Measurements from ENCODE around the gene AMBN. TPM values are rescaled to one million over a fixed set of nuclear protein-coding genes. Genes with fewer than 3 reads are reported as not detected.

The AMBN gene
- total RNA-seq, 1 experiment from 2014 or later: not detected

DNA sequence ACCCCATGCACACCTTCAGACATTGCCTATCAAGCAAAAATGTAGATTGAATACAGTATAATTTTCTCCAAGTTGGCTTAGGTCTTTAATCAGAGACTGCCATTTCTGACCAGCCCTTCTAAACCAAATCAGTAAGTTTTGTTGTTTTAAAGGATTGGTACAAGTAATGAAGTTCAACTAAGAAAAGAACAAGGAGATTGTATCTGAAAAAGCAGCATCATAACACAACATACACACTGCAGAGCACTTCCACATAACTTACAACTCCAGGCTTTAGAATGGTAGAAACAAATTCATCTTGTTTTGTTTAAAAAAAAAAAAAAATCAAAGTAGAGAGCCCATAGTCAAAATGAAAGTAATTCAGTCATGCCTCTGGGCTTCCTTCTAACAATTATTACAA, 16.1 kb upstream of the AMBN start:
- BruUV-seq (replicated peaks): no TSS peak
- ATAC-seq (no peak), DNase-seq (ENCODE audit: low read depth, low spot score) (no peak)
- no peaks in the 10 kb centered on the region for H3K36me3 ChIP-seq (ENCODE audit: control insufficient read depth, insufficient read depth, low read length)
- intact Hi-C loops (cut with micrococcal nuclease; ENCODE audit: unreplicated experiment) (no loop called here), in situ Hi-C loops (cut with HindIII; ENCODE audit: low pct_unique_long_range_greater_than_20kb, low sequenced_read_pairs) (no loop called here)
- ChIA-PET POLR2A (no interaction called here), CTCF (no interaction called here)
- no peak overlapping the region for H3K27ac ChIP-seq (ENCODE audit: low read length)
- no peaks in the 10 kb centered on the region for H3K9me3 ChIP-seq (ENCODE audit: control insufficient read depth, insufficient read depth, low read depth, low read length)
- H3K4me1 ChIP-seq (ENCODE audit: control insufficient read depth, insufficient read depth, low read length): no peaks in the 10 kb centered on the region
- TF ChIP-seq POLR2AphosphoS5 (IDR thresholded peaks at IDR 0.05; ENCODE audit: low read depth, low read length) (no peak), CTCF (IDR thresholded peaks at IDR 0.05) (no peak), TCF7L2 (IDR thresholded peaks at IDR 0.05; ENCODE audit: low read depth, low read length) (no peak), REST (IDR thresholded peaks at IDR 0.05; ENCODE audit: insufficient read depth in 1 of 2, low read depth in 2 of 2, low read length in 1 of 2) (no peak), SIN3A (IDR thresholded peaks at IDR 0.05; ENCODE audit: borderline replicate concordance, insufficient read depth, low read depth, low read length) (no peak)
- H3K27me3 ChIP-seq (ENCODE audit: control insufficient read depth, insufficient read depth, low read length): no peaks in the 10 kb centered on the region
- H3K4me3 ChIP-seq (ENCODE audit: low read depth in 2 of 2, low read length in 2 of 2): no peak overlapping the region

DNA sequence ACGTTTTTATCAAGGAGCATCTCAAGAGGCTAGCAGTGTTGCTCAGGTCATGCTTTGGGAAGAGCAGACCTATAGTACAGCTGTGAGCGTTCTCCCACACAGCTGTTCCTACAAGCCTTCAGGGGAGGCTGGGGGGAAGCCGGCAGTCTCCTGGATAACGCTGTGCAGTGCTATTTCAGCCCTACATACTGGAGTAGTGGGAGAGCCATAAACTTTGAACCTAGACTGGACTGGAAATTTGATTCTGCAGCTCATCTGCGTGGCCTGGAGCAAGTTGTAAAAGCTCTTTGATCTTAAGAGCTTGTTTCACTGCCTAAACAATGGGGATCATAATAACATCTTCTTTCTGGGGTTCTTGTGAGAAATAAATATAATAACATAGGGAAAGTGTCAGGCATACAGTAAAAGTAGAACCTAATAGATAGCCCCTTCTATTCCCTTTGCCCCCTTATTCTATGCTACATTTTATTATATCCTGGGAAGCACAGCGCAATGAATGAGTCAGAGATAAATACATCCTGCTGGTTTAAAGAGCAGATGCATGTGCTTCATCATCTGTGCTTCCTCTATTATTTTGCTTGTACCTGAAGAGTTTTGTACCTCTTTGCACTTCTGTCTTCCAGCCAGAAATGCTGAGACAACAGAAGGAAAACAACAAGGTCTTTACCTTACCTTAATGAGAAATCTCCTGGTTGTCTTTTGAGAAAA, 14.7 kb upstream of the AMBN start:
- Histone ChIP-seq H3K9me3 (ENCODE audit: control insufficient read depth, insufficient read depth, low read depth, low read length) (no peaks in the 10 kb centered on the region), H3K36me3 (ENCODE audit: control insufficient read depth, insufficient read depth, low read length) (no peaks in the 10 kb centered on the region), H3K4me1 (ENCODE audit: control insufficient read depth, insufficient read depth, low read length) (no peaks in the 10 kb centered on the region), H3K27ac (ENCODE audit: low read length) (no peak overlapping the region), H3K4me3 (ENCODE audit: low read depth in 2 of 2, low read length in 2 of 2) (no peak overlapping the region), H3K27me3 (ENCODE audit: control insufficient read depth, insufficient read depth, low read length) (no peaks in the 10 kb centered on the region)
- intact Hi-C loops (cut with micrococcal nuclease; ENCODE audit: unreplicated experiment): no loop called here
- in situ Hi-C loops (cut with HindIII; ENCODE audit: low pct_unique_long_range_greater_than_20kb, low sequenced_read_pairs): no loop called here
- no peak for TF ChIP-seq TCF7L2 (IDR thresholded peaks at IDR 0.05; ENCODE audit: low read depth, low read length)
- no peak for TF ChIP-seq CTCF (IDR thresholded peaks at IDR 0.05)
- TF ChIP-seq POLR2AphosphoS5 (IDR thresholded peaks at IDR 0.05; ENCODE audit: low read depth, low read length): no peak
- TF ChIP-seq REST (IDR thresholded peaks at IDR 0.05; ENCODE audit: insufficient read depth in 1 of 2, low read depth in 2 of 2, low read length in 1 of 2): no peak
- no peak for TF ChIP-seq SIN3A (IDR thresholded peaks at IDR 0.05; ENCODE audit: borderline replicate concordance, insufficient read depth, low read depth, low read length)
- ATAC-seq: no peak
- no peak for DNase-seq (ENCODE audit: low read depth, low spot score)
- ChIA-PET CTCF (no interaction called here), POLR2A (no interaction called here)
- no TSS peak for BruUV-seq (replicated peaks)

All from Panc1 (cell line).